Measurements from ENCODE around the gene FAM240A.

Gene FAM240A

DNA sequence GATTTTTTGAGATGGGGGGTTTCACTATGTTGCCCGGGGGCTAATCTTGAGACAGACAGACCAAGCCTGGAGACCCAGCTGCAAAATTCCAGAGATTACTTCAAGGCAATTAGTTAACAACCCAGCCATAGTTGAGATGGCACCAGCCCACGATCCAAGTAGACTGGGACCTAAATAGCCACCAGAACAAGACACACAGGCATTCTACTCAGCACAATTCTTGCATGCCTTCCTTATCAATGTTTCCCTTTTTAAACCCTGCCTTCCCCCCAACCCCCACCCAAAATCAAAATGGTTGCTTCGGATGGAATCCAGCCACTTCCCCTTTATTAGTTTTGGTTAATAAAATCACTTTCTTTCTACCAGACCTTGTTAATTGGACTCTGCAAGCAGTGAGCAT, 28.6 kb downstream of the FAM240A start:
- no peak for DNase-seq (ENCODE audit: low read depth)
- TF ChIP-seq, protein P1, sequence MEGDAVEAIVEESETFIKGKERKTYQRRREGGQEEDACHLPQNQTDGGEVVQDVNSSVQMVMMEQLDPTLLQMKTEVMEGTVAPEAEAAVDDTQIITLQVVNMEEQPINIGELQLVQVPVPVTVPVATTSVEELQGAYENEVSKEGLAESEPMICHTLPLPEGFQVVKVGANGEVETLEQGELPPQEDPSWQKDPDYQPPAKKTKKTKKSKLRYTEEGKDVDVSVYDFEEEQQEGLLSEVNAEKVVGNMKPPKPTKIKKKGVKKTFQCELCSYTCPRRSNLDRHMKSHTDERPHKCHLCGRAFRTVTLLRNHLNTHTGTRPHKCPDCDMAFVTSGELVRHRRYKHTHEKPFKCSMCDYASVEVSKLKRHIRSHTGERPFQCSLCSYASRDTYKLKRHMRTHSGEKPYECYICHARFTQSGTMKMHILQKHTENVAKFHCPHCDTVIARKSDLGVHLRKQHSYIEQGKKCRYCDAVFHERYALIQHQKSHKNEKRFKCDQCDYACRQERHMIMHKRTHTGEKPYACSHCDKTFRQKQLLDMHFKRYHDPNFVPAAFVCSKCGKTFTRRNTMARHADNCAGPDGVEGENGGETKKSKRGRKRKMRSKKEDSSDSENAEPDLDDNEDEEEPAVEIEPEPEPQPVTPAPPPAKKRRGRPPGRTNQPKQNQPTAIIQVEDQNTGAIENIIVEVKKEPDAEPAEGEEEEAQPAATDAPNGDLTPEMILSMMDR (IDR thresholded peaks at IDR 0.05; ENCODE audit: control insufficient read depth, extremely low read depth, insufficient read depth): no peak
- no peak overlapping the region for H3K4me3 ChIP-seq (ENCODE audit: low read depth, low read length)

DNA sequence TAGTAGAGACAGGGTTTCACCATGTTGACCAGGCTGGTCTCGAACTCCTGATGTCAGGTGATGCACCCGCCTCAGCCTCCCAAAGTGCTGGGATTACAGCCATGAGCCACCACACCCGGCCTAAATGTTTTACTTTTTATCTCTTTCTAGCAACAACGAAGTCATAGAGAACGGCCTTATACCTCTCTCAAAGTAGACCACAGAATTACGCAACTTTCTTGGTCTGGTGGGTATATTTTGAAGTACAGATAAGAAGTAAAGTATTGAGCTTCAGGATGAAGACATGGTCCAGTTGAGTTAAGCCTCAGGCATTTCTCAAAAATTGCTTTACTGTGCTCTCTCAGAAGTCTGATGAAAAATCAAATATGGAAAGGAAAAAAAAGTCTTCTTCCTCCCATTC, 30.6 kb downstream of the FAM240A start:
- TF ChIP-seq, protein P1 (IDR thresholded peaks at IDR 0.05; ENCODE audit: control insufficient read depth, extremely low read depth, insufficient read depth): no peak
- no peak overlapping the region for H3K4me3 ChIP-seq (ENCODE audit: low read depth, low read length)

DNA sequence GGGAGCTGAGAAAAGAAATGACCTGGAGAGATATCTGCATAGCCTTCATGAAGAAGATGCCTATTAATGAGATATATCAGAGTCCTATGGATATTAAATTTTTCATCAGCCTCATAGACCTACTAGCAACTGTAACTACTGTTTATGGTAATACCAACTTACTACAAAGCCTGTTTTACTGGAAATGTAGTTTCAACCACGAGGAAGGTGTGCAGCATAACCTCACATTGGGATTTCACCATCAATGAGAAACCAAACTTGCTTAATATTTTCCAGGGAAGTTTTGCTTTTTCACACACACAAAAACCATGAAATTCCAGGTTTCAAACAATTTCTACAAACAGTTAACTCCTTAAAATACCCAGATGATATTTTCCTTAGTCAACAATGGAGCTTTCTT, 31.4 kb downstream of the FAM240A start:
- DNase-seq (ENCODE audit: low read depth): no peak
- TF ChIP-seq, protein P1 (IDR thresholded peaks at IDR 0.05; ENCODE audit: control insufficient read depth, extremely low read depth, insufficient read depth): no peak
- H3K4me3 ChIP-seq (ENCODE audit: low read depth, low read length): no peak overlapping the region

More for the DNA sequence above, 30.6 kb downstream of the FAM240A start:
- no peak for DNase-seq (ENCODE audit: low read depth)

DNA sequence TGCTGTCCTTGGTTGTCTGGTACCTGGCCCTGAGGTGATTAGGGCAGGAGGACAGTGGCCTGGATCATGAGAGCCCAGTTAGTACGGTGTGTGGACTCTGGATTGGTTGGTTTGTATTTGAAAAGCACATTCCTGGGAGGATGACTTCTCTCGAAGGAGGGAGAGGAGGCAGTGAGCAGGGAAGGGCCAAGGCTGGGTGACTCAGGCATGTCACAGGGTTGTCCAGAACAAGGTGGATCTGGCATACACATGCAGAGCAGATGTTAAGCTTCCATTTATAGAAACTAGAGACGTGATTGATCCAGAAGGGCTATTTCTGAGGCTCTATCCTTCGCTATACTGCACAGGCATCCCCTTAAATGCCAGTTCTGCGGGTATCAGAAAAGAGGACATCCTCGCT, 34.4 kb downstream of the FAM240A start:
- TF ChIP-seq, protein P1 (IDR thresholded peaks at IDR 0.05; ENCODE audit: control insufficient read depth, extremely low read depth, insufficient read depth): no peak
- no peak overlapping the region for H3K4me3 ChIP-seq (ENCODE audit: low read depth, low read length)
- no peak for DNase-seq (ENCODE audit: low read depth)

DNA sequence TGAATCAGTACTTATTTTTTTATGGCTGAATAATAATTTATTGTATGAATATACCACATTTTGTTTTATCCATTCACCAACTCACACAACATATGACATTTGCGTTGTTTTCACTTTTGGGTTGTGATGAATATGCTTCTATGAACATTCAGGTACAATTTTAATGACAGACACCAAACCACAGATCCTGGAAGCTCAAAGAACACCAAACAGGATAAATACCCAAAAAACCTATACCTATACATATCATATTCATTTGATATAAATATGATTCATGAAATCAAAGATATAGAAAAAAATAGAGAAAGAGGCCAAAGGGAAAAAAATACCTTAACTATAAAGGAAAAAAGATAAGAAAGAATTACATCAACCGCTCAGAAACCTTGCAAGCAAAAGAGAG, 35.8 kb downstream of the FAM240A start:
- TF ChIP-seq, protein P1 (IDR thresholded peaks at IDR 0.05; ENCODE audit: control insufficient read depth, extremely low read depth, insufficient read depth): no peak
- no peak overlapping the region for H3K4me3 ChIP-seq (ENCODE audit: low read depth, low read length)
- no peak for DNase-seq (ENCODE audit: low read depth)

DNA sequence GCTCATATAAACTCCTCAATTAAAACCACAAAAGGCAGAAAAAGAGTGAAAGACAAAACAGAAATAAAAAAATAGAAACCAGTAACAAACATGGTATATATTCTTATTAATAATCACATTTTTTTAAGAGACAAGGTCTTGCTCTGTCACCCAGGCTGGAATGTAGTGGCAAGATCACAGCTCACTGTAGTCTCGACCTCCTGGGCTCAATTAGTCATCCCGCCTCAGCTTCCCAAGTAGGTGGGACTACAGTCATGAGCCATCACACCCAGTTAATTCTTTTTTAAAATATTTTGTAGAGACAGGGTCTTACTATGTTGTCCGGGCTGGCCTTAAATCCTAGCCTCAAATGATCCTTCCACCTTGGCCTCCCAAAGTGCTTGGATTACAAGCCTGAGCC, 37.1 kb downstream of the FAM240A start:
- H3K4me3 ChIP-seq (ENCODE audit: low read depth, low read length): no peak overlapping the region
- TF ChIP-seq, protein P1 (IDR thresholded peaks at IDR 0.05; ENCODE audit: control insufficient read depth, extremely low read depth, insufficient read depth): no peak
- DNase-seq (ENCODE audit: low read depth): no peak

DNA sequence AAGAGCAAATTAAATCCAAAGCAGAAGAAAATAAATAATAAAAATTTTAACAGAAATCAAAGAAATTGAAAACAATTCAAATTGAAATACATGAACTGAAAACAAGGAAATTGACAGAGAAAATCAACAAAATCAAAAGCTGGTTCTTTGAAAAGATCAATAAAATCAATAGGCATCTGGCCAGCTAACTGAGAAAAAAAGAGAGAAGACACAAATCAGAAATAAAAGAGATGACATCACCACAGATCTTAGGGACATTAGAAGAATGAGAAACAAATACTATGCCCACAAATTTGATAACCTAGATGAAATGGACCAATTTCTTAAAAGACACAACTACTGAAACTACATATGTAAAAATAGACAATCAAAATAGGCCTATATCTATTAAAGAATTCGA, 38.8 kb downstream of the FAM240A start:
- TF ChIP-seq, protein P1 (IDR thresholded peaks at IDR 0.05; ENCODE audit: control insufficient read depth, extremely low read depth, insufficient read depth): no peak
- DNase-seq (ENCODE audit: low read depth): no peak
- H3K4me3 ChIP-seq (ENCODE audit: low read depth, low read length): no peak overlapping the region
